Tibial artery (tissue), 4 donors: ENCODE measurements around the gene VWA1.
"Not testable (repeated sequence)": the region's sequence is repeated elsewhere in the genome, so short reads cannot be mapped to it uniquely, and the experiment has no call there.

Source experiments
- DNase-seq, 2 donors: peaks; one replicate each; pipeline ENCODE4 v3.0.0-alpha.2; 2019
- H3K27ac ChIP-seq, 2 donors: fragments of 200-600 bp; sonication (generic) in 1 of 2; 1 replicate in 1 of 2; 2 replicates in 1 of 2; pipeline ENCODE4 v1.5.1; 2018 to 2019; ENCODE audit warnings: mild to moderate bottlenecking in 1 of 2
- H3K27me3 ChIP-seq, 2 donors: fragments of 200-600 bp; sonication (generic) in 1 of 2; one replicate each; pipeline versions ENCODE4 v1.5.1 to v1.6.0; 2016 to 2019
- H3K36me3 ChIP-seq, 3 donors: fragments of 200-600 bp; sonication (generic) in 2 of 3; one replicate each; pipeline ENCODE4 v1.5.1; 2016 to 2019; ENCODE audit warnings: mild to moderate bottlenecking in 2 of 3
- H3K4me1 ChIP-seq, 4 donors: fragments of 200-600 bp; sonication (generic) in 2 of 4; 1 replicate in 3 of 4; 2 replicates in 1 of 4; pipeline ENCODE4 v1.5.1; 2016 to 2019
- H3K4me3 ChIP-seq, 2 donors: fragments of 200-600 bp; sonication (generic) in 1 of 2; 1 replicate in 1 of 2; 2 replicates in 1 of 2; pipeline ENCODE4 v1.5.1; 2018 to 2019; ENCODE audit warnings: mild to moderate bottlenecking in 2 of 2
- H3K9me3 ChIP-seq, 3 donors: fragments of 200-600 bp; sonication (generic) in 1 of 3; one replicate each; pipeline ENCODE4 v1.5.1; 2016 to 2019
- CTCF ChIP-seq, 2 experiments: fragments of 200-600 bp in 1 of 2; fragments of 450-650 bp in 1 of 2; IDR thresholded peaks; one replicate each; pipeline ENCODE4 v1.5.1; 2017 to 2019; ENCODE audit warnings: antibody characterized with exemption in 2 of 2, mild to moderate bottlenecking in 1 of 2, moderate library complexity in 1 of 2
- intact Hi-C: fragments of 100-400 bp; cut with DNase I; formaldehyde crosslinking; loops from one replicate; pipeline ENCODE4 v1.15.0; 2023; ENCODE audit warnings: low total_unique reads

Gene VWA1

GRCh38 chr1:1461721-1462317 lies 26.3 kb downstream of the VWA1 start:
- H3K27me3 ChIP-seq = peaks cover 0 to 31% of the 10 kb centered on the region in 2 donors
- intact Hi-C loops = no loop called here
- no peaks in the 10 kb centered on the region for H3K4me1 ChIP-seq
- no peaks in the 10 kb centered on the region for H3K9me3 ChIP-seq
- no peak for TF ChIP-seq CTCF (IDR thresholded peaks at IDR 0.05)
- H3K4me3 ChIP-seq = no peak overlapping the region
- H3K27ac ChIP-seq = no peak overlapping the region
- no peak for DNase-seq
- no peaks in the 10 kb centered on the region for H3K36me3 ChIP-seq

- DNase-seq = no peak
- Histone ChIP-seq H3K4me1 (no peaks in the 10 kb centered on the region), H3K36me3 (no peaks in the 10 kb centered on the region), H3K9me3 (no peaks in the 10 kb centered on the region), H3K4me3 (no peak overlapping the region), H3K27me3 (peaks cover 0 to 31% of the 10 kb centered on the region in 2 donors), H3K27ac (no peak overlapping the region)
- intact Hi-C loops = no loop called here
- TF ChIP-seq CTCF (IDR thresholded peaks at IDR 0.05) = no peak
These were observed 27.0 kb downstream of the VWA1 start for GRCh38 chr1:1462318-1462966.

- H3K27me3 ChIP-seq = peaks cover 0 to 31% of the 10 kb centered on the region in 2 donors
These were observed 27.8 kb downstream of the VWA1 start for GRCh38 chr1:1463312-1463711.

GRCh38 chr1:1468196-1468985 lies 32.9 kb downstream of the VWA1 start:
- H3K9me3 ChIP-seq, H3K27ac ChIP-seq, H3K4me3 ChIP-seq, H3K27me3 ChIP-seq, DNase-seq, intact Hi-C loops, H3K36me3 ChIP-seq: not testable (repeated sequence)
- peaks cover 0 to 18% (median 16%) of the 10 kb centered on the region in 4 donors for H3K4me1 ChIP-seq

More at GRCh38 chr1:1463312-1463711, 27.8 kb downstream of the VWA1 start:
- H3K4me3 ChIP-seq = no peak overlapping the region
- no peak overlapping the region for H3K27ac ChIP-seq
- H3K4me1 ChIP-seq = no peaks in the 10 kb centered on the region
- no peak for TF ChIP-seq CTCF (IDR thresholded peaks at IDR 0.05)
- intact Hi-C loops = no loop called here
- no peak for DNase-seq
- H3K36me3 ChIP-seq = no peaks in the 10 kb centered on the region
- H3K9me3 ChIP-seq = no peaks in the 10 kb centered on the region

GRCh38 chr1:1470626-1471388 lies 35.3 kb downstream of the VWA1 start:
- no peaks in the 10 kb centered on the region for H3K27me3 ChIP-seq
- H3K4me1 ChIP-seq = peaks cover 0 to 30% (median 23%) of the 10 kb centered on the region in 4 donors
- intact Hi-C loops = no loop called here
- DNase-seq = no peak
- H3K27ac ChIP-seq = peak overlapping the region; percentile 83 to 84
- no peaks in the 10 kb centered on the region for H3K36me3 ChIP-seq
- peak overlapping the region; percentile 75 to 79 for H3K4me3 ChIP-seq
- H3K9me3 ChIP-seq = no peaks in the 10 kb centered on the region
- TF ChIP-seq CTCF (IDR thresholded peaks at IDR 0.05) = no peak
